Hepatocyte (in vitro differentiated cells): ENCODE data around the gene MSL3.

ENCODE experiments used
- EZH2 ChIP-seq: fragments of 200-600 bp; sonication (generic); IDR thresholded peaks from 2 replicates; pipeline ENCODE4 v1.6.1; 2016; ENCODE audit warnings: antibody characterized with exemption, mild to moderate bottlenecking, borderline replicate concordance
- EZH2phosphoT487 ChIP-seq: fragments of 200-600 bp; sonication (generic); IDR thresholded peaks from one replicate; pipeline ENCODE4 v1.6.1; 2018; ENCODE audit warnings: antibody characterized with exemption, mild to moderate bottlenecking, low read depth, moderate library complexity; ENCODE audit not compliant: unreplicated experiment, severe bottlenecking
- TF ChIP-seq, protein P1 (sequence below): fragments of 200-600 bp; sonication (generic); IDR thresholded peaks from 2 replicates; pipeline ENCODE4 v1.5.1; 2016; ENCODE audit warnings: antibody characterized with exemption, mild to moderate bottlenecking; ENCODE audit not compliant: poor library complexity

DNA sequence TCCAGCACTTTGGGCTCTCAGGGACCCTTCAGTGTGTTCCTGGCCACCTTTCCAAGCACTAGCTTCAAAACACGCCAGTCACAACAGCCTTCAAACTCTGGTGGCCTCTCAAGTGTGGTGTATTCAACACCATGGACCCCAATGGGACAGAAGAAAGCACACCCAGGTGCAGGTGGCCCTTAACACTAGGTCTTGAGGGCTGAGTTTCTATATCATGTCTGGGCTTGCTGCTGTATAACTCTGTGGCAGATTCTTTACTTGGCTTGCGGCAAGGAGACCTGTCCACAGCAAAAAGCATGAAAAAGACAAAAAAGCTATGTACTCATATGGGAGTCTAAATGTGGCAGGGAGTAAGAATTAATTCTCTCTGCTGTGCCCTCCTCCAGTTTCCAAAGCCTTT lies 23.1 kb downstream of the MSL3 start:
- TF ChIP-seq, protein P1, sequence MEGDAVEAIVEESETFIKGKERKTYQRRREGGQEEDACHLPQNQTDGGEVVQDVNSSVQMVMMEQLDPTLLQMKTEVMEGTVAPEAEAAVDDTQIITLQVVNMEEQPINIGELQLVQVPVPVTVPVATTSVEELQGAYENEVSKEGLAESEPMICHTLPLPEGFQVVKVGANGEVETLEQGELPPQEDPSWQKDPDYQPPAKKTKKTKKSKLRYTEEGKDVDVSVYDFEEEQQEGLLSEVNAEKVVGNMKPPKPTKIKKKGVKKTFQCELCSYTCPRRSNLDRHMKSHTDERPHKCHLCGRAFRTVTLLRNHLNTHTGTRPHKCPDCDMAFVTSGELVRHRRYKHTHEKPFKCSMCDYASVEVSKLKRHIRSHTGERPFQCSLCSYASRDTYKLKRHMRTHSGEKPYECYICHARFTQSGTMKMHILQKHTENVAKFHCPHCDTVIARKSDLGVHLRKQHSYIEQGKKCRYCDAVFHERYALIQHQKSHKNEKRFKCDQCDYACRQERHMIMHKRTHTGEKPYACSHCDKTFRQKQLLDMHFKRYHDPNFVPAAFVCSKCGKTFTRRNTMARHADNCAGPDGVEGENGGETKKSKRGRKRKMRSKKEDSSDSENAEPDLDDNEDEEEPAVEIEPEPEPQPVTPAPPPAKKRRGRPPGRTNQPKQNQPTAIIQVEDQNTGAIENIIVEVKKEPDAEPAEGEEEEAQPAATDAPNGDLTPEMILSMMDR = no peak
- TF ChIP-seq EZH2 (no peak), EZH2phosphoT487 (no peak)
